A549 (cell line): Measurements from ENCODE around the gene XG. TPM values are rescaled to one million over a fixed set of nuclear protein-coding genes. Genes with fewer than 3 reads are reported as not detected.
A peak's percentile ranks its signal among the peaks of the same experiment; 100 is the strongest.

Source experiments
- ATAC-seq, 2 experiments: fragments of 200-7000 bp in 1 of 2; fragments of >200 bp in 1 of 2; cut with Nextera tagmentation in 1 of 2; cut with Tn5 transposase in 1 of 2; 3 replicates each; pipeline versions ENCODE4 v1.8.0 to v1.9.1; 2018 to 2020; ENCODE audit warnings: mild to moderate bottlenecking in 1 of 2, moderate library complexity in 1 of 2
- CTCF ChIA-PET: fragments of 300-600 bp; sonication (Branson Sonifier 250); formaldehyde crosslinking; extraction: SDS; loops from one replicate; lab custom pipeline; 2021; ENCODE audit warnings: antibody characterized with exemption, inconsistent platforms; lab: Yijun Ruan, JAX
- POLR2A ChIA-PET: fragments of 350-600 bp; formaldehyde crosslinking; extraction: SDS; loops from one replicate; lab custom pipeline; 2021; ENCODE audit warnings: antibody characterized with exemption, inconsistent platforms; lab: Yijun Ruan, JAX
- DNase-seq, 2 experiments: peaks; one replicate each; pipeline versions ENCODE4 v3.0.0 to v3.0.0-alpha.2; 2011 to 2016; ENCODE audit warnings: low read depth in 1 of 2, low spot score in 1 of 2
- FAIRE-seq: peaks from 2 replicates; lab custom pipeline; 2011; peaks lifted over from hg19 to GRCh38; lab: Jason Lieb, UNC
- H3K27ac ChIP-seq, 2 experiments: fragments of >200 bp; sonication (Bioruptor Twin); formaldehyde crosslinking; 3 replicates each; pipeline ENCODE4 v1.5.1; 2016 to 2017
- H3K4me1 ChIP-seq: fragments of >200 bp; sonication (Bioruptor Twin); formaldehyde crosslinking; 3 replicates; pipeline ENCODE4 v1.6.1; 2016
- H3K4me2 ChIP-seq: fragments of >200 bp; sonication (Bioruptor Twin); formaldehyde crosslinking; 3 replicates; pipeline ENCODE4 v1.6.1; 2016
- H3K4me3 ChIP-seq: fragments of >200 bp; sonication (Bioruptor Twin); formaldehyde crosslinking; 3 replicates; pipeline ENCODE4 v1.5.1; 2016
- H3K9me3 ChIP-seq: fragments of >200 bp; sonication (Bioruptor Twin); formaldehyde crosslinking; 3 replicates; pipeline ENCODE4 v1.6.1; 2016
- ATOH8 ChIP-seq: fragments of 250-450 bp; sonication (Bioruptor Pico); IDR thresholded peaks from 2 replicates; pipeline ENCODE4 v1.5.0; 2020; ENCODE audit warnings: low read depth, mild to moderate bottlenecking, moderate library complexity
- BCL3 ChIP-seq: fragments of >200 bp; sonication (Bioruptor Twin); formaldehyde crosslinking; IDR thresholded peaks from 3 replicates; pipeline ENCODE4 v1.6.1; 2016
- CBX2 ChIP-seq: fragments of 200-600 bp; sonication (generic); IDR thresholded peaks from 2 replicates; pipeline ENCODE4 v1.6.1; 2016; ENCODE audit warnings: low read depth, mild to moderate bottlenecking, borderline replicate concordance
- CTCF ChIP-seq: fragments of >200 bp; sonication (Bioruptor Twin); formaldehyde crosslinking; IDR thresholded peaks from 3 replicates; pipeline ENCODE4 v1.5.1; 2016
- EHF ChIP-seq: fragments of 250-450 bp; sonication (Bioruptor Pico); IDR thresholded peaks from 2 replicates; pipeline ENCODE4 v1.5.0; 2020; ENCODE audit warnings: mild to moderate bottlenecking
- EHMT2 ChIP-seq: fragments of 200-600 bp; sonication (generic); IDR thresholded peaks from 2 replicates; pipeline ENCODE4 v1.6.1; 2016; ENCODE audit warnings: antibody characterized with exemption, low read depth, mild to moderate bottlenecking, moderate library complexity
- EP300 ChIP-seq, 2 experiments: fragments of >200 bp; sonication (Bioruptor Twin); formaldehyde crosslinking; IDR thresholded peaks; 2 replicates in 1 of 2; 3 replicates in 1 of 2; pipeline ENCODE4 v1.6.1; 2016 to 2017
- FOSB ChIP-seq: fragments of 250-450 bp; sonication (Bioruptor Pico); IDR thresholded peaks from 2 replicates; pipeline ENCODE4 v1.5.0; 2020; ENCODE audit warnings: mild to moderate bottlenecking, moderate library complexity
- FOSL2 ChIP-seq, 2 experiments: fragments of 450-650 bp in 1 of 2; fragments of >200 bp in 1 of 2; sonication (Bioruptor Twin) in 1 of 2; formaldehyde crosslinking; IDR thresholded peaks; 2 replicates each; pipeline versions ENCODE4 v1.5.0 to v1.6.1; 2016 to 2020; ENCODE audit warnings: mild to moderate bottlenecking in 1 of 2, moderate library complexity in 1 of 2
- FOXS1 ChIP-seq: fragments of 250-450 bp; sonication (Bioruptor Pico); IDR thresholded peaks from 2 replicates; pipeline ENCODE4 v1.5.0; 2020; ENCODE audit warnings: mild to moderate bottlenecking, moderate library complexity
- HDAC2 ChIP-seq: fragments of 200-600 bp; sonication (generic); IDR thresholded peaks from 2 replicates; pipeline ENCODE4 v1.6.1; 2016
- JUNB ChIP-seq: fragments of >200 bp; sonication (Bioruptor Twin); formaldehyde crosslinking; IDR thresholded peaks from 2 replicates; pipeline ENCODE4 v1.6.1; 2016
- MAZ ChIP-seq: fragments of 150-350 bp; IDR thresholded peaks from 2 replicates; pipeline ENCODE4 v1.6.1; 2014; ENCODE audit warnings: antibody characterized with exemption, low read depth, low read length, borderline replicate concordance
- MYC ChIP-seq: IDR thresholded peaks from 2 replicates; pipeline ENCODE4 v1.6.1; 2012; ENCODE audit warnings: mild to moderate bottlenecking, inconsistent platforms, low read length, improper control_type of control experiment, borderline replicate concordance
- NR3C1 ChIP-seq: fragments of >200 bp; sonication (Bioruptor Twin); formaldehyde crosslinking; IDR thresholded peaks from 3 replicates; pipeline ENCODE4 v1.6.1; 2017
- POLR2AphosphoS2 ChIP-seq: conservative IDR thresholded peaks from 2 replicates; pipeline ENCODE4 v1.6.1; 2012; ENCODE audit warnings: low read length, improper control_type of control experiment, inconsistent platforms
- RFX5 ChIP-seq: fragments of 450-650 bp; IDR thresholded peaks from 2 replicates; pipeline ENCODE4 v1.7.1; 2014; ENCODE audit warnings: antibody characterized with exemption, mild to moderate bottlenecking, moderate library complexity
- TFCP2L1 ChIP-seq: fragments of 250-450 bp; sonication (Bioruptor Pico); IDR thresholded peaks from 2 replicates; pipeline ENCODE4 v1.5.0; 2021; ENCODE audit warnings: mild to moderate bottlenecking
- TP53 ChIP-seq: fragments of 250-450 bp; sonication (Bioruptor Pico); IDR thresholded peaks from 2 replicates; pipeline ENCODE4 v1.5.0; 2021; ENCODE audit warnings: mild to moderate bottlenecking, moderate library complexity
- ZFP36 ChIP-seq: fragments of 450-650 bp; IDR thresholded peaks from 2 replicates; pipeline ENCODE4 v1.6.1; 2014; ENCODE audit warnings: borderline replicate concordance; ENCODE audit not compliant: partially characterized antibody
- ZNF302 ChIP-seq: fragments of 250-450 bp; sonication (Bioruptor Pico); IDR thresholded peaks from 2 replicates; pipeline ENCODE4 v1.9.0; 2021; ENCODE audit warnings: inconsistent platforms, mild to moderate bottlenecking, moderate library complexity
- whole genome bisulfite sequencing: methylation state at CpG from one replicate; pipeline ENCODE4 v1.1.6; 2017; ENCODE audit errors: missing lambda C conversion rate; 5-methylcytosine and 5-hydroxymethylcytosine counted together
- polyA plus RNA-seq, 4 experiments: library from polyadenylated mRNA; depleted of rRNA in 3 of 4; stranded (reverse); fragments of >200 nt; fragmentation: RNase III in 1 of 4; extraction: RNeasy Plus Mini Kit Qiagen cat#74134 plus additional on column Dnase treatment in 1 of 4; gene quantifications; 2 replicates in 3 of 4; 3 replicates in 1 of 4; pipeline ENCODE4 v1.2.3, GENCODE V29; 2011 to 2017
- TF ChIP-seq, protein P1 (sequence below): IDR thresholded peaks from 2 replicates; pipeline ENCODE4 v1.6.1; 2012
- TF ChIP-seq, protein P2 (sequence below): fragments of 200-600 bp; sonication (generic); IDR thresholded peaks from 2 replicates; pipeline ENCODE4 v1.6.1; 2016; ENCODE audit warnings: antibody characterized with exemption, mild to moderate bottlenecking, moderate library complexity

Gene XG
- polyA plus RNA-seq, 2 of the 4 experiments (the other 2 are of a cell fraction) = 0.05 to 0.06 TPM

DNA sequence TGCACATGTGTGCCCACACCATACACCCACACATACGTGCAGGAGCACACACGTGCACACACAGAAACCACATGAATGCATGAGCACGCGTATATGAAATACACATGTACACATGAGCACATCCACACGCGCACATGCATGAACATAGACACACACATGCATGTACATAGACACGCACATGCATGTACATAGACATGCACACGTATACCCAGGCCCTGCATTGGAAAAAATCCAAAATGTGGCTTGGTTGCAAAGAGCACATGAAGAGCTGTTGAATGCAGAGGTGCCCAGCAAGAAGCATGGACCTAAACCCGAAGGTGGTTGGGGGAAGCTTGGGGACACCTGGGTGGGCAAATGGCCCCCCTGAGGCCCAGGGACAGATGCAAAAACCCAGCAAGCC lies 42.3 kb upstream of the XG start:
- ChIA-PET CTCF (no interaction called here), POLR2A (no interaction called here)
- Histone ChIP-seq H3K4me1 (peaks cover 56% of the 10 kb centered on the region), H3K4me2 (peak overlapping the region; percentile 87), H3K27ac (peak overlapping the region; percentile 80 to 84), H3K9me3 (no peaks in the 10 kb centered on the region), H3K4me3 (peak overlapping the region; percentile 29)
- no peak for TF ChIP-seq POLR2AphosphoS2
- no peak for TF ChIP-seq EHMT2
- no peak for TF ChIP-seq RFX5
- TF ChIP-seq ZNF302 (CRISPR knock-in tag) = no peak
- TF ChIP-seq MYC = no peak
- no peak for TF ChIP-seq FOXS1 (CRISPR knock-in tag)
- no peak for ATAC-seq
- FAIRE-seq = no peak
- DNase-seq = no peak
- 81% methylated on average over 9 of the region's 9 CpGs for WGBS

- FAIRE-seq = no peak
- CTCF ChIA-PET = no interaction called here
- Histone ChIP-seq H3K4me1 (peaks cover 51% of the 10 kb centered on the region), H3K4me2 (peak overlapping the region; percentile 87), H3K4me3 (peak overlapping the region; percentile 29), H3K9me3 (no peaks in the 10 kb centered on the region), H3K27ac (peak overlapping the region; percentile 80 to 84)
- TF ChIP-seq, protein P1, sequence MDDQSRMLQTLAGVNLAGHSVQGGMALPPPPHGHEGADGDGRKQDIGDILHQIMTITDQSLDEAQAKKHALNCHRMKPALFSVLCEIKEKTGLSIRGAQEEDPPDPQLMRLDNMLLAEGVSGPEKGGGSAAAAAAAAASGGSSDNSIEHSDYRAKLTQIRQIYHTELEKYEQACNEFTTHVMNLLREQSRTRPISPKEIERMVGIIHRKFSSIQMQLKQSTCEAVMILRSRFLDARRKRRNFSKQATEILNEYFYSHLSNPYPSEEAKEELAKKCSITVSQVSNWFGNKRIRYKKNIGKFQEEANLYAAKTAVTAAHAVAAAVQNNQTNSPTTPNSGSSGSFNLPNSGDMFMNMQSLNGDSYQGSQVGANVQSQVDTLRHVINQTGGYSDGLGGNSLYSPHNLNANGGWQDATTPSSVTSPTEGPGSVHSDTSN = no peak
- TF ChIP-seq TP53 (CRISPR knock-in tag) (0 out of 2 replicates have a peak, but pooled peaks have one; percentile 34), JUNB (peak; percentile 22; the same call in 1 of the 2 replicates), FOSL2 (IDR thresholded peaks at IDR 0.05) (peak; percentile 77), FOSL2 (CRISPR knock-in tag; IDR thresholded peaks at IDR 0.05) (peak; percentile 94)
- POLR2A ChIA-PET = no interaction called here
- peak; percentile 52 to 88 for DNase-seq
- peak; percentile 71 to 74 for ATAC-seq
- 5% methylated on average over 15 of the region's 15 CpGs for WGBS
These were observed 41.6 kb upstream of the XG start for GRCh38 chrX:2710041-2710840.

- 96% methylated on average over 2 of the region's 2 CpGs for WGBS
- ATAC-seq (no peak), FAIRE-seq (no peak), DNase-seq (no peak)
- H3K9me3 ChIP-seq = no peaks in the 10 kb centered on the region
- no peak overlapping the region for H3K4me3 ChIP-seq
- H3K27ac ChIP-seq = no peak overlapping the region
- TF ChIP-seq NR3C1 (no peak), EP300 (IDR thresholded peaks at IDR 0.05) (no peak), FOXS1 (CRISPR knock-in tag) (no peak), ATOH8 (CRISPR knock-in tag) (no peak), ZNF302 (CRISPR knock-in tag) (no peak), HDAC2 (no peak), ZFP36 (no peak), EHF (CRISPR knock-in tag) (no peak), TP53 (CRISPR knock-in tag) (no peak), FOSB (CRISPR knock-in tag) (no peak), CTCF (no peak), CBX2 (no peak), BCL3 (no peak), MAZ (no peak), TFCP2L1 (CRISPR knock-in tag) (no peak)
- TF ChIP-seq, protein P2, sequence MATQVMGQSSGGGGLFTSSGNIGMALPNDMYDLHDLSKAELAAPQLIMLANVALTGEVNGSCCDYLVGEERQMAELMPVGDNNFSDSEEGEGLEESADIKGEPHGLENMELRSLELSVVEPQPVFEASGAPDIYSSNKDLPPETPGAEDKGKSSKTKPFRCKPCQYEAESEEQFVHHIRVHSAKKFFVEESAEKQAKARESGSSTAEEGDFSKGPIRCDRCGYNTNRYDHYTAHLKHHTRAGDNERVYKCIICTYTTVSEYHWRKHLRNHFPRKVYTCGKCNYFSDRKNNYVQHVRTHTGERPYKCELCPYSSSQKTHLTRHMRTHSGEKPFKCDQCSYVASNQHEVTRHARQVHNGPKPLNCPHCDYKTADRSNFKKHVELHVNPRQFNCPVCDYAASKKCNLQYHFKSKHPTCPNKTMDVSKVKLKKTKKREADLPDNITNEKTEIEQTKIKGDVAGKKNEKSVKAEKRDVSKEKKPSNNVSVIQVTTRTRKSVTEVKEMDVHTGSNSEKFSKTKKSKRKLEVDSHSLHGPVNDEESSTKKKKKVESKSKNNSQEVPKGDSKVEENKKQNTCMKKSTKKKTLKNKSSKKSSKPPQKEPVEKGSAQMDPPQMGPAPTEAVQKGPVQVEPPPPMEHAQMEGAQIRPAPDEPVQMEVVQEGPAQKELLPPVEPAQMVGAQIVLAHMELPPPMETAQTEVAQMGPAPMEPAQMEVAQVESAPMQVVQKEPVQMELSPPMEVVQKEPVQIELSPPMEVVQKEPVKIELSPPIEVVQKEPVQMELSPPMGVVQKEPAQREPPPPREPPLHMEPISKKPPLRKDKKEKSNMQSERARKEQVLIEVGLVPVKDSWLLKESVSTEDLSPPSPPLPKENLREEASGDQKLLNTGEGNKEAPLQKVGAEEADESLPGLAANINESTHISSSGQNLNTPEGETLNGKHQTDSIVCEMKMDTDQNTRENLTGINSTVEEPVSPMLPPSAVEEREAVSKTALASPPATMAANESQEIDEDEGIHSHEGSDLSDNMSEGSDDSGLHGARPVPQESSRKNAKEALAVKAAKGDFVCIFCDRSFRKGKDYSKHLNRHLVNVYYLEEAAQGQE = no peak
- ChIA-PET CTCF (no interaction called here), POLR2A (no interaction called here)
- H3K4me2 ChIP-seq = no peak overlapping the region
- peaks cover 41% of the 10 kb centered on the region for H3K4me1 ChIP-seq
These were observed 40.4 kb upstream of the XG start for GRCh38 chrX:2711441-2711840.
